ENCODE measurements around the gene FZD4.

DNA sequence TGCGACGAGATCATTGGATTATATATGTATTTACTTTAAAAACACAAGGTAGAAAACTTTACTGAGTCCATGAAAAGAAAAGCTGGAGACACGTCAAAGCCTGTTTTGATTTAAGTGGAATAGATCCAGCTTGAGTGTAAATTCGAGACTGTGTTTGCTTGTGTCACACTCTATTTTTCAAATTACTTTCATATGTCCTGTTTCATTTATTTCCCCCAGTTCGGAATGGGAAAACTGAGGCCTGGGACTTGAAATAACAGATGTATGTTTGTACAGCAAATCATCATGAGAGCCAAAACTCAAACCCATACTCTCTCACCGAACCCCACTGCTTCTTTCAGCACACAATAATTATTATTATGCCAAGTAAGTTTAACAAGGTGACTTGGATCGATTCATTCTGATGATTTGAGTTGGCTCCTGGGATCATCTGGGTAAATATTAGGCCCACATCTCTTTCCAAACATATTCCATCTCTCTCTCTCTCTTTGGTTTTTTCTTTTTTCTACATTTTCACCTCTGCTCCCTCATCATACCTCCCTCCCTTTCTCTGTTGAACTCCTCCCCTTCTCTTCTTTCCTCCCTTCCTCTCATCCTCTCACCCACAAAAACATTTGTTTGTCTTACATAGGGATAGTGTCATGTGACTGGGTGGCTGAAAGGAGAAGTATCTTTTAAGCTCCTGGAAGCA is 21.2 kb downstream of the FZD4 start:
- TF ChIP-seq, protein P1, sequence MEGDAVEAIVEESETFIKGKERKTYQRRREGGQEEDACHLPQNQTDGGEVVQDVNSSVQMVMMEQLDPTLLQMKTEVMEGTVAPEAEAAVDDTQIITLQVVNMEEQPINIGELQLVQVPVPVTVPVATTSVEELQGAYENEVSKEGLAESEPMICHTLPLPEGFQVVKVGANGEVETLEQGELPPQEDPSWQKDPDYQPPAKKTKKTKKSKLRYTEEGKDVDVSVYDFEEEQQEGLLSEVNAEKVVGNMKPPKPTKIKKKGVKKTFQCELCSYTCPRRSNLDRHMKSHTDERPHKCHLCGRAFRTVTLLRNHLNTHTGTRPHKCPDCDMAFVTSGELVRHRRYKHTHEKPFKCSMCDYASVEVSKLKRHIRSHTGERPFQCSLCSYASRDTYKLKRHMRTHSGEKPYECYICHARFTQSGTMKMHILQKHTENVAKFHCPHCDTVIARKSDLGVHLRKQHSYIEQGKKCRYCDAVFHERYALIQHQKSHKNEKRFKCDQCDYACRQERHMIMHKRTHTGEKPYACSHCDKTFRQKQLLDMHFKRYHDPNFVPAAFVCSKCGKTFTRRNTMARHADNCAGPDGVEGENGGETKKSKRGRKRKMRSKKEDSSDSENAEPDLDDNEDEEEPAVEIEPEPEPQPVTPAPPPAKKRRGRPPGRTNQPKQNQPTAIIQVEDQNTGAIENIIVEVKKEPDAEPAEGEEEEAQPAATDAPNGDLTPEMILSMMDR (IDR thresholded peaks at IDR 0.05; ENCODE audit: low read length), result no peak
- TF ChIP-seq EZH2phosphoT487 (IDR thresholded peaks at IDR 0.05; ENCODE audit: low read length), result no peak

Data from MM.1S (cell line).